Suprapubic skin (tissue), 4 donors: Measurements from ENCODE around the gene ADD2.

ENCODE experiments used
- POLR2A ChIP-seq, 2 donors: fragments of 450-650 bp; IDR thresholded peaks; one replicate each; pipeline ENCODE4 v1.6.1; 2017; ENCODE audit warnings: antibody characterized with exemption in 2 of 2, mild to moderate bottlenecking in 2 of 2, moderate library complexity in 2 of 2
- POLR2AphosphoS5 ChIP-seq, 3 donors: sonication (generic); formaldehyde crosslinking; IDR thresholded peaks; one replicate each; pipeline ENCODE4 v1.6.1; 2017; ENCODE audit warnings: antibody characterized with exemption in 3 of 3
- TF ChIP-seq, protein P1 (sequence below), 2 donors: fragments of 200-600 bp in 1 of 2; fragments of 450-650 bp in 1 of 2; sonication (generic) in 1 of 2; IDR thresholded peaks; one replicate each; pipeline ENCODE4 v1.5.1; 2016 to 2019; ENCODE audit warnings: antibody characterized with exemption in 2 of 2, mild to moderate bottlenecking in 1 of 2, moderate library complexity in 1 of 2

DNA sequence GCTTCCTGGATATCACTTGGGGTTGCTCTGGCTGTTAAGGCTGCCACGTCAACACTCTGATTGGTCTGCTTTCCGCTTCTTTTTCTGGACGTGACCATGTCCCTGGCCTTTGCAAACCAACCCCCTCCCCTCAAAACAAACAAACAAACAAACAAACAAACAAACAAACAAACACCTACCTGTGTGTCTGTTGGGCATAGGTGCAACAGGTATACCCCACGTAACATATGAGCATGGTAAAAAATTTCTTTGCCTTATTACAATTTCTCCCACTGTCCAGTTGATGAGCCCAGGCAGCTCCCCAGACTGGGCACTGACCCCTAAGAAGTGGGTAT, 80.6 kb downstream of the ADD2 start:
- TF ChIP-seq POLR2A (IDR thresholded peaks at IDR 0.05): no peak
- TF ChIP-seq, protein P1, sequence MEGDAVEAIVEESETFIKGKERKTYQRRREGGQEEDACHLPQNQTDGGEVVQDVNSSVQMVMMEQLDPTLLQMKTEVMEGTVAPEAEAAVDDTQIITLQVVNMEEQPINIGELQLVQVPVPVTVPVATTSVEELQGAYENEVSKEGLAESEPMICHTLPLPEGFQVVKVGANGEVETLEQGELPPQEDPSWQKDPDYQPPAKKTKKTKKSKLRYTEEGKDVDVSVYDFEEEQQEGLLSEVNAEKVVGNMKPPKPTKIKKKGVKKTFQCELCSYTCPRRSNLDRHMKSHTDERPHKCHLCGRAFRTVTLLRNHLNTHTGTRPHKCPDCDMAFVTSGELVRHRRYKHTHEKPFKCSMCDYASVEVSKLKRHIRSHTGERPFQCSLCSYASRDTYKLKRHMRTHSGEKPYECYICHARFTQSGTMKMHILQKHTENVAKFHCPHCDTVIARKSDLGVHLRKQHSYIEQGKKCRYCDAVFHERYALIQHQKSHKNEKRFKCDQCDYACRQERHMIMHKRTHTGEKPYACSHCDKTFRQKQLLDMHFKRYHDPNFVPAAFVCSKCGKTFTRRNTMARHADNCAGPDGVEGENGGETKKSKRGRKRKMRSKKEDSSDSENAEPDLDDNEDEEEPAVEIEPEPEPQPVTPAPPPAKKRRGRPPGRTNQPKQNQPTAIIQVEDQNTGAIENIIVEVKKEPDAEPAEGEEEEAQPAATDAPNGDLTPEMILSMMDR (IDR thresholded peaks at IDR 0.05): no peak
- no peak for TF ChIP-seq POLR2AphosphoS5 (IDR thresholded peaks at IDR 0.05)
